RWPE2 (cell line): ENCODE results near the gene CACNA2D3.

Experiments
- ATAC-seq: fragments of 200-7000 bp; cut with Tn5 transposase; 3 replicates; pipeline ENCODE4 v1.9.1; 2021; ENCODE audit warnings: low read depth
- DNase-seq: peaks from one replicate; pipeline ENCODE4 v3.0.0-alpha.2; 2020; ENCODE audit warnings: low spot score
- H3K27ac ChIP-seq: fragments of 450-650 bp; 2 replicates; pipeline ENCODE4 v1.5.1; 2017; ENCODE audit warnings: mild to moderate bottlenecking; ENCODE audit not compliant: poor library complexity, severe bottlenecking
- H3K27me3 ChIP-seq: fragments of 250-450 bp; sonication (Bioruptor Pico); 2 replicates; pipeline ENCODE4 v1.5.1; 2021; ENCODE audit warnings: mild to moderate bottlenecking, moderate library complexity; ENCODE audit not compliant: insufficient read depth, poor library complexity, severe bottlenecking
- H3K36me3 ChIP-seq: fragments of 250-450 bp; sonication (Bioruptor Pico); 2 replicates; pipeline ENCODE4 v1.5.1; 2020; ENCODE audit warnings: low read depth, mild to moderate bottlenecking, moderate library complexity
- H3K4me1 ChIP-seq: fragments of 250-450 bp; sonication (Bioruptor Pico); 2 replicates; pipeline ENCODE4 v1.5.1; 2021; ENCODE audit warnings: mild to moderate bottlenecking, moderate library complexity; ENCODE audit not compliant: insufficient read depth, poor library complexity, severe bottlenecking
- H3K4me3 ChIP-seq: fragments of 250-450 bp; sonication (Bioruptor Pico); 2 replicates; pipeline ENCODE4 v1.5.1; 2021; ENCODE audit warnings: mild to moderate bottlenecking, moderate library complexity; ENCODE audit not compliant: severe bottlenecking
- H3K9me3 ChIP-seq: fragments of 250-450 bp; sonication (Bioruptor Pico); 2 replicates; pipeline ENCODE4 v1.5.1; 2021; ENCODE audit warnings: mild to moderate bottlenecking, moderate library complexity; ENCODE audit not compliant: severe bottlenecking
- TF ChIP-seq, protein P1 (sequence below): fragments of 450-650 bp; IDR thresholded peaks from one replicate; pipeline ENCODE4 v1.5.1; 2017; ENCODE audit warnings: mild to moderate bottlenecking, moderate library complexity; ENCODE audit not compliant: poor library complexity, severe bottlenecking

Gene CACNA2D3

DNA sequence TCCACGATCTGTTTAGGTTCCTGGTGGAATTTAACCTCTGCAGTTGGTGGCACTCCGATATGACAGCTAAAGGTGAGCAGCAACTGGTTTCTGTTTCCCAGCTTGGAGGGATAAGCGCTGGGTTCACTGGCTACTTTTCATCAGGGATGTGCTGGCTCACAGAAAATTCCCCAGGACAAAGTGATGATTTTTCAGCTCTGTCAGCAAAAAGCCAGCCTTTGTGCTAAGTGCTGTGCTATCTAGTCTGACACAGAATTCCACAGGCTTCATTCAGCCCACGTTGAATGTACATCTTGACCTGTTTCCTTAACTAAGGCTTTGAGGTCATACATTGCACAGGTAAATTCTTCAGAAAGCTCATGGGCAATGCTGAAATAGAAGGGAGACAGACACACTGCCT lies 887.0 kb downstream of the CACNA2D3 start:
- Histone ChIP-seq H3K4me3 (no peak overlapping the region), H3K27me3 (peaks cover 8% of the 10 kb centered on the region), H3K9me3 (no peaks in the 10 kb centered on the region), H3K4me1 (no peaks in the 10 kb centered on the region), H3K36me3 (no peaks in the 10 kb centered on the region), H3K27ac (no peak overlapping the region)
- no peak for DNase-seq
- no peak for ATAC-seq
- TF ChIP-seq, protein P1, sequence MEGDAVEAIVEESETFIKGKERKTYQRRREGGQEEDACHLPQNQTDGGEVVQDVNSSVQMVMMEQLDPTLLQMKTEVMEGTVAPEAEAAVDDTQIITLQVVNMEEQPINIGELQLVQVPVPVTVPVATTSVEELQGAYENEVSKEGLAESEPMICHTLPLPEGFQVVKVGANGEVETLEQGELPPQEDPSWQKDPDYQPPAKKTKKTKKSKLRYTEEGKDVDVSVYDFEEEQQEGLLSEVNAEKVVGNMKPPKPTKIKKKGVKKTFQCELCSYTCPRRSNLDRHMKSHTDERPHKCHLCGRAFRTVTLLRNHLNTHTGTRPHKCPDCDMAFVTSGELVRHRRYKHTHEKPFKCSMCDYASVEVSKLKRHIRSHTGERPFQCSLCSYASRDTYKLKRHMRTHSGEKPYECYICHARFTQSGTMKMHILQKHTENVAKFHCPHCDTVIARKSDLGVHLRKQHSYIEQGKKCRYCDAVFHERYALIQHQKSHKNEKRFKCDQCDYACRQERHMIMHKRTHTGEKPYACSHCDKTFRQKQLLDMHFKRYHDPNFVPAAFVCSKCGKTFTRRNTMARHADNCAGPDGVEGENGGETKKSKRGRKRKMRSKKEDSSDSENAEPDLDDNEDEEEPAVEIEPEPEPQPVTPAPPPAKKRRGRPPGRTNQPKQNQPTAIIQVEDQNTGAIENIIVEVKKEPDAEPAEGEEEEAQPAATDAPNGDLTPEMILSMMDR, result no peak

DNA sequence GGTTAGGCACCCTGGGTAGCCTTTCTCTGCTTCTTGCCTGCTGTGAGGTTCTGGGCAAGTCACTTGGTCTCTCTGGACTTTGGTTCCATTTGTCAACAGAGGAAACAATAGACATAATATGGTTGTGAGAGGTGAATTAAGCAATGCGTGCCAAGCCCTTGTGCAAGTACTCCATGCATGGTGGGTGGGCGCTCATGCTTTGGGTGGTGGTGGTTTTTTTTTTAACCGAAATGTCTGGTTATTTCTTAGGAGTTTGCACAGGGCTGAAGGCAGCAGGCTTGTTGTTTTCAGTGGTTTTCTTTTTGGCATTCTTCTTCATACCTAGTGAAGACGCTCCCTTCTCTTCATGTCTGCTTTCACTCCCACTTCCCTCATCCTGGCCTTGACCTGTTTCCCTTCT lies 889.7 kb downstream of the CACNA2D3 start:
- Histone ChIP-seq H3K4me1 (no peaks in the 10 kb centered on the region), H3K27ac (no peak overlapping the region), H3K27me3 (peaks cover 4% of the 10 kb centered on the region), H3K36me3 (no peaks in the 10 kb centered on the region), H3K4me3 (no peak overlapping the region), H3K9me3 (no peaks in the 10 kb centered on the region)
- no peak for ATAC-seq
- TF ChIP-seq, protein P1, result no peak
- no peak for DNase-seq

DNA sequence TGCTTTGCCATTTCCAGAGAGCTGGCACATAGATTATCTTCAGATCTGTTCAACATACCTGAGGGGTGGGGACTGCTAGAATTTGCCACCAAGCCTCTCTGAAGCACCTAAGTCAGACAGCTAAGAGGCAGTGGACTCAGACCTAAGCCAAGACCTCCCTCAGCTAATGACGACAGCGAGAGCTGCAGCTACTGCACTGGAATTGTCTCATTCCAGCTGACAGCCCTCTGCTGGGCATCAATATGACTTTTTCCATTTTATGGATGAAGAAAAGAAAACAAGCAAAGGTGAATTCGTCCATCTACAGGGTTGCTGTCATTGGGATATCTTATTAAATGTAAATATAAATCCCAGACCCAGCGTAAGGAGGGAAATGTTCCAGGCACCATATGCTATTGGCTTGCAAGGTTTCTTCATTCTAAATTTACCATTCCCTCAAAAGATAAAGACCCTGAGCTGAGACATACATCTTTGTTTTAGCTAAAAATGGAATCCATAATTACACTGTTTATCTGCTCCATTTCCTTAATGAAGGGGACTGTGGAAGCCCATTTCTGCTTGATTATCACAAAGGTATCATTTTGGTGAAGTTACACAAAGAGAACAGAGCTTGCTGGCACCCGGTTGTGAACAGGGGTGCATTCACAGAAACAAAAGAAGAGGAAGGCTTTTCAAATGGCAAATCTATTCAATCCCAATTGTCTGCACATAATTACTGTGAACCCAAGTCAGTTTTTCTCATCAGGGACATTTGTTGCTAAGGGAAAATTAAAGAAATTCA lies 891.0 kb downstream of the CACNA2D3 start:
- Histone ChIP-seq H3K4me1 (no peaks in the 10 kb centered on the region), H3K27me3 (peaks cover 3% of the 10 kb centered on the region), H3K4me3 (no peak overlapping the region), H3K27ac (no peak overlapping the region), H3K9me3 (no peaks in the 10 kb centered on the region), H3K36me3 (no peaks in the 10 kb centered on the region)
- TF ChIP-seq, protein P1, result no peak
- ATAC-seq, result no peak
- no peak for DNase-seq

DNA sequence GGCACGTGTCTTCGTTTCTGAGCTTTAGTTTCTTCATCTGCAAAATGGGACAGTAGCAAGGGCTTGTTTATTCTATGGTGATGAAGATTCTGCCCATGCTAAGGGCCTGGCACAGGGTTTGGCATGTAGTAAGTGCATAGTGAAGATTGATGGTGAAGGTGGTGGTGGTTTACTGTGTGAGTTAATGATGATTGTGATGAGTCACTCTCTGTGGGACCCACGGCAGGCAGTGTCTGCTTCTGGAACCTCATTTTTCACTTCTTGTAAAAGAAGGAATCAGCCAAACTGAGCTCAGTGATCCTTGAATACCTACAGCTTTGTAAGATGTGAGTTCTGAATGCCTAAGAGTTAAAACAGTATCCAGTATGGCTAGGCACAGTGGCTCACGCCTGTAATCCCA lies 891.7 kb downstream of the CACNA2D3 start:
- Histone ChIP-seq H3K9me3 (no peaks in the 10 kb centered on the region), H3K4me1 (no peaks in the 10 kb centered on the region), H3K4me3 (no peak overlapping the region), H3K27me3 (peaks cover 3% of the 10 kb centered on the region), H3K27ac (no peak overlapping the region), H3K36me3 (no peaks in the 10 kb centered on the region)
- ATAC-seq, result no peak
- TF ChIP-seq, protein P1, result no peak
- no peak for DNase-seq

DNA sequence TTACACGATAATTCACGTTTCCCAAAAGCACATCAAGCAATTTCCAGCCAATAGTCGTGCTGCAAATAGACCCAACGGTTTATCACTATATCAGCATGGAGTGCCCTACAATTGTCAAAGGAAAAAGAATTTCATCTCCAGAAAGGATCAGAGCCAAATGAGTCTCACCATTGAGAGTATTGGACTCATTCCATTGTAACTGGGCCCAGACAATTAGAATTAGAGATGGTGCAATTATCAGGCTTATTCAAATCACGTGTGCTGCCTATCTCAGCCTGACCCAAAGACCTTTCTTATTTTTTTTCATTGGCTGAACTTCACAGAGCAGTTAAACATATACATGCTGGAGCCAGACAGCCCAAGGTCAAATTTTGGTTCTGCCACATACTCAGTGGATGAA lies 892.6 kb downstream of the CACNA2D3 start:
- Histone ChIP-seq H3K27ac (no peak overlapping the region), H3K27me3 (peaks cover 3% of the 10 kb centered on the region), H3K4me1 (no peaks in the 10 kb centered on the region), H3K4me3 (no peak overlapping the region), H3K36me3 (no peaks in the 10 kb centered on the region), H3K9me3 (no peaks in the 10 kb centered on the region)
- DNase-seq, result no peak
- no peak for ATAC-seq
- TF ChIP-seq, protein P1, result no peak
